GM18520 (cell line): ENCODE data around the gene GLYATL3.

Experiments used
- ATAC-seq: cut with Tn5 transposase; IDR thresholded peaks from one replicate; pipeline ENCODE4 v1.9.1; 2021; ENCODE audit not compliant: unreplicated experiment

GLYATL3 gene

DNA sequence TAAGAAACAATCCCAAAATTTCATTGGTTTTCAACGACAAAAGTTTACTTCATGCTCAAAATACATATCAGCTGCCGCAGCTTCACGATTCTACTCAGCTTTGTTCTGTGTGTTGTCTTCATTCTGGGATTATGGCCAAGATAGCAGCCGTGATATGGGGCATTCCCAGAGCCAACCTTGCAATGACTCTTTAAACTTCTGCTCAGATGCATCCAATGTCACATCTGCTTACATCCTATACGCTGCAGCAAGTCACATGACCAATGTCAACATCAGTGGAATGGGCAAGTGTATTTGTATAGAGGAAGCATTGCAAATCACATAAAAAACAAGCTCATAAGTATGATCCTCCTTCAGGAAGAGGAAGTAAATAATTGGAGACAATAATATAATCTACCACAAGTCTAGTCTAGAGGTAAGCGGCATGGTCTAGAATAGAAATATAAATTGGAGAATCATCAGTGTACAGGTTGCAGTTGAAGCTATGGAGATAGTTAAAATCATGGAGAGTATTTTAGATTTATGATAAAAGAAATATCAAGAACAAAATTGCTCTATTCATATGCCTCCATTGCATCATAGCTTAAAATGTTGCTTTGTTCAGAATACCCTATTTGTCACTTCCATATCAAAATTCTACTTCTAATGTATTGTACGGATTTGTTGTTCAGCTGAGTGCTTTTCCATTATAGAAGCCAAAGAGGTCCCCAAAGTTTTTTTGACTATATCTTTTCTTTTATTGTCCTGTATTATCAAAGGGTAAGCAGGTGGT lies 43.5 kb downstream of the GLYATL3 start:
- no peak for ATAC-seq

GRCh38 chr6:49546331-49546730 lies 46.6 kb downstream of the GLYATL3 start:
- ATAC-seq, result no peak

DNA sequence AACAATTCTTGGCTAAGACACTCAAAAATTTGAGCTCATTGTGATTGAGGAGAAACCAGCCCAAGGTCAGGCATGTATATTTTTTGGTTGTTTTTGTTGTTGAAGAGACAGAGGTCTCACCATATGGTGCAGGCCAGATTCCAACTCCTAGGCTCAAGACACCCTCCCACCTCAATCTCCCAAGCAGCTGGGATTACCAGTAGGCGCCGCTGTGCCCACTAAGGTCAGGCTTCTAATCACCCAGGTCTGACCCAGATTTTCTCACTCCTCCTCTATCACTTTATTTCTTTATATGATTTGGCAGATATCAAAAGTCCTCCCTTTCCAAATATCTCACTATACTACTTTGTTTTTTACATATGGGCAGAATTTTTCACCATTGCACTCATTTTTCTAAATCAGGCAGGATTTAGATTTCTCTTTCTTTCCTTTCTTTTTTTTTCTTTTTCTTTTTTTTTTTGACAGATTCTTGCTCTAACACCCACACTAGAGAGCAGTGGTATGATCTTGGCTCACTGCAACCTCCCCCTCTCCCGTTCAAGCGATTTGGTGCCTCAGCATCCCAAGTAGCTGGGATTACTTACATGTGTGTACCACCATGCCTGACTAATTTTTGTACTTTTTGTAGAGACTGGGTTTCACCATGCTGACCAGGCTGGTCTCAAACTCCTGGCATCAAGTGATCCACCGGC lies 49.0 kb downstream of the GLYATL3 start:
- ATAC-seq, result no peak

DNA sequence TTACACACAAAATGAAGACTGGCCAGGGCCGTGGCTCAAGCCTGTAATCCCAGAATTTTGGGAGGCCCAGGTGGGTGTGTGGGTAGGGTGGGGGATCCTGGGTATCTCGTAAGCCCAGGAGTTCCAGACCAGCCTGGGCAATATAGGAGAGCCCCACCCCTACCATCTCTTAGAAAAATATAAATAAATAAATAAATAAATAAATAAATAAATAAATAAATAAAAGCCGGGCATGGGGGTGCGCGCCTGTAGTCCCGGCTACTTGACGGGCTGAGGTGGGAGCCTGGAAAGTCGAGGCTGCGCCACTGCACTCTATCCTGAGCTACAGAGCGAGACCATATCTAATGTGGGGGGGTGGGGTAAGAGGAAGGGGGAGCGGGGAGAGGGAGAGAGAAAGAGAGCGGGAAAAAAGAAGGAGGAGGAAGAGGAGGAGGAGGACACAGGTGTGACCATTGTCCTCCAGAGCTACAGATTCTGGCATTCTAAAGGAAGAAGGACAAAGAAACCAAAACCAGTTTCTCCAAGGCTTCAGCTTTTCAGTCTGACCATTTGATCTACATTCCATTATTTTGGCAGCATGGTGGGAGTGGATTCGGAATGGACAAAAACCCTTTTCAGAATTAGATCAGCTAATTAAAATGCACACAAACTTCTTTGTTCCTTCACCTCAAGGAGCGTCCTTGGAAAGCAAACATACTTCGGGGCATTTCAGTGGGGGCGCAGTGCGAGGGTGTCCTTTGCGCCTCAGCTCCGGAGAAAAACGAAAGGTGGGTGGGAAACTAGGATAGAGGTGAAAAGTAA lies 50.2 kb downstream of the GLYATL3 start:
- no peak for ATAC-seq

DNA sequence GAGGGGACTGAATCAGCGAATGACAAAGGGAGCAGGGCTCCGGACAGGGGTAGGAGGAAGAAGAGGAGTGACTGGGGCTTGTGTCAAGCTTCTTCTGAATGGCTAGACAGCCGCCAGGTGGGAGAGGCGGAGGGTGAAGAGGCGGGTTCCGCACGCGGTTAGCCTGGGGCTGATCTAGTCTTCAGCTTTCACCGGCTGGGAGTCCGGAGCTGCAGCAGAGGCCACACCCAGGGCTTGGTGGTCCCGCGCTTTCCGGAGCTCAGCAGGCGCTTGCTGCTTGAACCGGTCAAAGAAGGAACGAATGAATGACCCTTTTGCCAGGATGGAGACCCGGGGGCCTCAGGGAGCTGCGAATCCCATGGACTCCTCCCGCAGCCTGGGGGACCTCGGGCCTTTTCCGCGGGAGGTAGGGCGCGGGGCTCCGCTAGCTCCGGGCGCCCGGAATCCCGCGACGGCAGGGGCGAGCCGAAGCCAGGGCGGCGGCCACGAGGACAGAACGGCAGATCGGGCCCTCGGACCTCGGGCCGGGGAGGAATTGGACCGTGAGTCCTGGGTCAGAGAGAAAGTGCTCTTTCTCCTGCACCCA lies 50.9 kb downstream of the GLYATL3 start, which contains the start of gene C6orf141:
C6orf141 (plus strand) TSS at position 177 of the 586 bp plus-strand sequence; CDS start at position 302, 125 bp downstream.
- no peak for ATAC-seq

DNA sequence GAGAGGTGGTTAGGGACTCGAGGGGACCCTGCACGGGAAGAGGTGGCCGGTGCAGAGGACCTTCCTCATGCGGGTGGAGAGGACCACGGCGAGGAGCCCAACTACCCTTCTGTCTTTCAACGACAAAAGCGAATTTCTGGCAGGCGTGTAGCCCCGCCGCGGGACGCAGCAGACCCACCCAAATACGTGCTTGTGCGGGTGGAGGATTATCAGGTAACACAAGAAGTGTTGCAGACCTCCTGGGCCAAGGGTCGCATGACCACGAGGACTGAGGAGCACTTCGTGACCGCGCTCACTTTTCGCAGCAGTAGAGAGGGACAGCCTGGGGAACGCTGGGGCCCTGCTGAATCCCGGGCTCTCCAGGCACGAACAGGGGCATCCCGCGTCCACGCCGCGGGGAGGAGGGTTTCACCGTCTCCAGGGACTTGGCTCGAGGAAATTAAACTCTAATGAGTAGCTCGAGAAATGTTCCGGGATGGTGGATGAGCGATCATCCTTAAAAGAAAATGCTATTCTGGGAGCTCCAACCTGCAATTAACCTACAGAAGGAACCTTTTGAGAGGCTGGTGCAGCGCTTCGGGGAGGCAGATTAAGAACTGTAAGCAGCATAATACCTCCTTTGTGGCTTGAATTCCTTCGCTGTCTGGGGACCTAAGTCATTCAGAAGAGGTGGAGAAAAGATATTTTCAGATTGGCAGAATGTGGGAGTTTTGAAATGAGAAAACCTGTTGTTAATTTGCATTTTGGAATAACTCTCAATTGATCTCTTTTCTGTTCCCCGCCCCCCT lies 51.5 kb downstream of the GLYATL3 start:
- ATAC-seq, result no peak

DNA sequence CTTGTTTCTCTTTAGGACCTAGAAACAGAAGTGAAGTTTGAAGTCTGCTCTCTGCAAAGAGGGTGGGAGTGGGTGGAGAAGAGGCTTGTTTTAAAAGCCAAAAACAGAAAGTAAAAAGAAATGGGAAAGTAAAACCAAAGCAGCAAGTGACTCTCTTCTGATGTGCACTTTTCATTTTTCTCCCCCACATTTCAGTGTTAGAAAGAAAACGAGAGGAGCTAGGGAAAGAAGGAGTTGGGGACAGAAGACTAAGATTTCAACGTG lies 52.1 kb downstream of the GLYATL3 start:
- ATAC-seq, result no peak

- ATAC-seq, result no peak
These were observed 52.9 kb downstream of the GLYATL3 start for GRCh38 chr6:49552596-49552995.

GRCh38 chr6:49553384-49553783 lies 53.7 kb downstream of the GLYATL3 start:
- no peak for ATAC-seq

- ATAC-seq, result no peak
These were observed 56.2 kb downstream of the GLYATL3 start for GRCh38 chr6:49555951-49556350.

DNA sequence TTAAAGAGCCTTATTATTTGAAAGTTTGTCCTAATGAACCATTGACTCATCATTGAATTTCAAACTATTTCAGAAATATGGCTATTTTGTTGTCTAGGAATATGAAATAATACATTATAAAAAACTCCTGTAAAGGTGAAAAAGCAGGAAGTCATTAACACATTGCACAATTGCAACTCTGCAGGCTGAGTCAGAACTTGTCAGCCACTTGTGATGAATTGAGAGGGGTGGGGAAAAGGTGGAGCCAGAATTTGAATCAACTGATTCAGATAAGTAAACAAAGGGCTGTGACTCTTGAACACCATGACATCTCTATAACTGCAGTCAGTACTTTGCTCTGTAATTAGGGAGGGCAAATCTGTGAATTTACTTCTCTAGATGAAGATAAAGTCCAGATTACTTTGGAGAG lies 56.7 kb downstream of the GLYATL3 start:
- peak; percentile 46 for ATAC-seq

DNA sequence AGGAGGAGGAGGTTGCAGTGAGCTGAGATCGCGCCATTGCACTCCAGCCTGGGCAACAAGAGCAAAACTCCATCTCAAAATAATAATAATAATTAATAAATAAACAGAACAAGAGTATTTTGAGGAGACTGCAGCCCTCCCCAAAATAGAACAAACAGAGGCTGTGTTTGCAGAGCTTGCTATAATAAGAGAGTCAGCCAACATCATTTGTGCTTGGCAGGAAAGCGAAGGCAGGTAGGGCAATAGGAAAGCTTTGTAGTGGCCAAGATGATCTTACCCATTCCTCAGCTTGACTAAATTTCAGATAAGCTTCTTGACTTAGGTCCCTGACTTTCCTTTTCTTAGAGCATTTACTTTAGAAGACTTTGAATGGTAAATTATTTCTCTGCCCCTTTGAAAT lies 57.5 kb downstream of the GLYATL3 start:
- ATAC-seq, result no peak

GRCh38 chr6:49558238-49558637 lies 58.5 kb downstream of the GLYATL3 start:
- no peak for ATAC-seq

- ATAC-seq, result no peak
These were observed 63.5 kb downstream of the GLYATL3 start for GRCh38 chr6:49563006-49563886.

DNA sequence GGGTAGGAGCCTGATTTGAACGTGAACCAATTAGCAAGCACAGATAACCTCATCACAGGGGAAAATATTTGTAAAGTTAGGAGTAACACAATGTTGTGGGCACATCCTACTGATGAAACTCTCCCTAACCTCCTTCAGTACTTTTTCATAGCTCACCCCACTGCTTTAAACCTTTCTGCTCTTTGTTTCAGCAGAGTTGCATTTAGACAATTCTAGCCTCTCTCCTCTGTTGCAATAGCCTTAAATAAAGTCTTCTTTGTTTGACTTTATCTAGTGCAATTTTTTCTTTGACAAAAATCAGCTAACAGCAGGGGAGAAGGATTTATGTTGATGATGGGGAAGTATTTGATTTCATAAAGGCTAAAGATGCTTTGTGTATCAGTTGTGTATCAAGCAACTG lies 64.8 kb downstream of the GLYATL3 start:
- no peak for ATAC-seq

- ATAC-seq, result no peak
These were observed 65.5 kb downstream of the GLYATL3 start for GRCh38 chr6:49565261-49565660.

DNA sequence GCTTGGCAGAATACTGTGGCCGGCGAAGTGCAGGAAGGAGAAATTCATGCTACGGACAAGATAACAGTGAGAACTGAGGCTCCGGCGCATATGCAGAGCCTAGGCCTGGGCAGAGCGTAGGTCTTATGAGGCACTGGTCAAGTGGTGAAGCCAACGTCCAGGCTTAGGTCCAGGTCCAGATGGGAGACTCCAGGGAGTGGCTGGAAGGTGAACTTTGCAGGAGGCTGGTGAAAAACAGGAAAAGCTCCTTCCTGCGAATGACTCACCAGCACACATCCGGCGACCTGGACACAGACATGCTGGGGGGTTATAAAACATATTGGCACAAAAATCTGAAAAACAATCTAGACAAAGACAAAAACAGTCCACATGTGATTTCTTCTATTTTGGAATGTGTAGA lies 66.1 kb downstream of the GLYATL3 start:
- ATAC-seq, result no peak

DNA sequence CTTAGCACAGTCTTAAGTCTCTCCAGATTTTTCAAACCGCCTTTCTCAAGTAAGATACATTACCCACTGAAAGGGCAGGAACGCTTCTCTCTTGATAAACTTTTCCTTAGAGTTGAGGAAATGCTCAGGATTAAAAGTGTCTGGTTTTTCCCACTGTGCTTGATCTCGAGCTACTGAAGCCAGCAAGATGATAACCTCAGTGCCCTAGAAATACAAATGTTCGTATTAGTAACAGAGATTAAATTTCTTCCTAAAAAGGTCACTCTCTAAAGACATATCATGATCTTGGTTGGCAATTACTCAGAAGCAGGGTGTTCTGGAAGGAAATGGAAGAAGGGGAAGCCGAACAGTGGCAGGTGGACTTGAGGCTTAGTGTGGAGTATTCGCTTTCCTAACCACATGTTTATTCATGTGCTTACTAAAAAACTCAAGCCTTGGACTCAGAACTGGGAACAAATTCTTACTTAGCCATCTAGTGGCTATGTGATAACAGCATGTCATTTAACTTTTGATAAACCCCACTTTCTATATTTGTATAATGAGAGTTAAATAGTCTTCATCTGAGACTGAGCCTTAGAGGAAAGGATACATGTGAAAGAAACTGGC lies 70.9 kb downstream of the GLYATL3 start:
- no peak for ATAC-seq

DNA sequence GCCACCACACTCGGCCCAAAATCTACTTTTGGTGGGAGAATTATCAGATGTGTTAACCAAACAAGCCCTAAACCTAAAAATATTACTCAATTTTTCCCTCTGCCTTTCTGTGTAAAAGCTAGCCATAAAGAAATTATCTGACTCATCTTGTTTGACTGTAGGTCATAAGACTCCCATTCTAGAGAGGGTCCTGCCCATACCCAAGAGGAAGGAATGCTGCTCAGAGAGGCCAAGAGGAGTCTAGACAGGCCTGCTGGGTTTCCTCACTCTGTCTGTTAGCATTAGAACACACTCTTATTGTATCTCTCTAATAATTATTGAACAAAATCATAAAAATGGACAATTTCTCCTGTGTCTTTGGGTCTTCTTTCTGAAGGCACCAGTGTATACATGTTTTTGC lies 76.9 kb downstream of the GLYATL3 start:
- ATAC-seq, result no peak
